Esophagus muscularis mucosa (tissue), 2 donors: ENCODE results near the gene B3GAT2.

Experiments used
- EP300 ChIP-seq: sonication (generic); formaldehyde crosslinking; IDR thresholded peaks from one replicate; pipeline ENCODE4 v1.6.1; 2017; ENCODE audit warnings: antibody characterized with exemption
- POLR2A ChIP-seq: fragments of 450-650 bp; IDR thresholded peaks from one replicate; pipeline ENCODE4 v1.6.1; 2017; ENCODE audit warnings: antibody characterized with exemption, moderate library complexity, mild to moderate bottlenecking, low read depth

DNA sequence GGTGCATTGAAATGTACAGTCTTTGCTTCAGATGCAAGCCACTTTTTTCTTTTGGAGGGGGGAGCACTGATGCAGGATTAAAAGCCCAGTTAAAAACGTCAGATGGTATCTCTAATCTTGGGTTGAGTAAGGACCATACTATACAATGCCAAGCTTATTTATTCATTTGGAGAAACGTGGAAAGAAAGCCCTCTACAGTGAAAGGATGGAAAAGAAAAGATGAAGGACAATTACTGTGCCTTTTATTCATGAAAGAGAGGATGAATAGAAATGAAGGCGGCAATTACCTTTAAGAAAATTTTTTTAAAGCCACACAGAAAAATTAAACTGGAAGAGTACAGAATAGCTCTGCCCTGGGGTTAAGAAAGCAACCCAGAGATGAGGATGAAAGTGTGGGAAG, 2.7 kb downstream of the B3GAT2 start:
- no peak for TF ChIP-seq EP300
- TF ChIP-seq POLR2A, result no peak
